Testis (tissue), 3 donors: ENCODE measurements around the gene NBPF26. TPM values are rescaled to one million over a fixed set of nuclear protein-coding genes. Genes with fewer than 3 reads are reported as not detected.
A peak's percentile ranks its signal among the peaks of the same experiment; 100 is the strongest.
"Not testable (repeated sequence)": the region's sequence is repeated elsewhere in the genome, so short reads cannot be mapped to it uniquely, and the experiment has no call there.

Experiments used
- DNase-seq: peaks from one replicate; pipeline ENCODE4 v3.0.0-alpha.2; 2019
- H3K27ac ChIP-seq, 2 donors: fragments of 200-600 bp; sonication (generic); one replicate each; pipeline ENCODE4 v1.5.1; 2019
- H3K27me3 ChIP-seq: fragments of 200-600 bp; sonication (generic); one replicate; pipeline ENCODE4 v1.5.1; 2019
- H3K36me3 ChIP-seq: fragments of 200-600 bp; sonication (generic); one replicate; pipeline ENCODE4 v1.5.1; 2017; ENCODE audit warnings: low read depth; ENCODE audit errors: missing control alignments
- H3K4me1 ChIP-seq: fragments of 200-600 bp; sonication (generic); one replicate; pipeline ENCODE4 v1.5.1; 2019
- H3K4me3 ChIP-seq, 2 donors: fragments of 200-600 bp; sonication (generic); one replicate each; pipeline ENCODE4 v1.5.1; 2017 to 2019
- H3K9me3 ChIP-seq: fragments of 200-600 bp; sonication (generic); one replicate; pipeline ENCODE4 v1.5.1; 2017
- CTCF ChIP-seq, 3 experiments: fragments of 450-650 bp in 2 of 3; fragments of 200-600 bp in 1 of 3; sonication (generic) in 1 of 3; IDR thresholded peaks; one replicate each; pipeline ENCODE4 v1.5.1; 2016 to 2019; ENCODE audit warnings: antibody characterized with exemption in 3 of 3, mild to moderate bottlenecking in 2 of 3, moderate library complexity in 1 of 3
- whole genome bisulfite sequencing, 2 donors: methylation state at CpG; one replicate each; pipeline ENCODE4 v1.1.5; 2018; 5-methylcytosine and 5-hydroxymethylcytosine counted together
- intact Hi-C: fragments of 100-400 bp; cut with DNase I; formaldehyde crosslinking; loops from one replicate; pipeline ENCODE4 v1.15.1; 2023; ENCODE audit warnings: low total_unique reads
- polyA plus RNA-seq: library from polyadenylated mRNA; stranded (reverse); fragments of 350-450 nt; fragmentation: Illumina TruSeq; extraction: RNeasy Lipid Tissue Mini Kit (QIAGEN cat#74804); gene quantifications from one replicate; pipeline ENCODE4 v1.2.3, GENCODE V29; 2014; ENCODE audit warnings: low read depth, low replicate concordance; ENCODE audit not compliant: insufficient read depth
- total RNA-seq, 2 donors: library from RNA; depleted of rRNA; stranded (reverse); fragments of >200 nt; gene quantifications; one replicate each; pipeline ENCODE4 v1.2.3, GENCODE V29; 2016

NBPF26 gene
- total and polyA plus RNA-seq, 3 donors from 2014 or later, result 19.5 to 41.2 (median 31.7) TPM

DNA sequence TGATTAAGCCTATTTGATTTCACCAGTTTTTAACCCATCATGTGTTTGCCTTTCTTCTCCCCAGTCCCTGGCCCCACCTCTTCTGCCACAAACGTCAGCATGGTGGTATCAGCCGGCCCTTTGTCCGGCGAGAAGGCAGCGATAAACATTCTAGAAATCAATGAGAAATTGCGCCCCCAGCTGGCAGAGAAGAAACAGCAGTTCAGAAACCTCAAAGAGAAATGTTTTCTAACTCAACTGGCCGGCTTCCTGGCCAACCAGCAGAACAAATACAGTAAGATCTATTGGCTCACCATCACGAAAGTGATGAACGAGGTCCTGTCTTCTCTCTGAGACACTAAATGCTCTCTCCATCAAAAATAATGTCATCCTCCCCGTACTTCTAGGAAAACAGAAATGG lies 88.1 kb downstream of the NBPF26 start:
- intact Hi-C loops, H3K36me3 ChIP-seq, H3K9me3 ChIP-seq, H3K27ac ChIP-seq, H3K4me3 ChIP-seq, H3K27me3 ChIP-seq, H3K4me1 ChIP-seq: not testable (repeated sequence)
- peak in 2 of 3 experiments; percentile 19 to 26 for TF ChIP-seq CTCF (IDR thresholded peaks at IDR 0.05)
- 19% methylated on average over 10 of the region's 10 CpGs; no CpG with 5 or more reads in 1 of the 2 donors for WGBS, 2 donors
- DNase-seq, result peak; percentile 22

DNA sequence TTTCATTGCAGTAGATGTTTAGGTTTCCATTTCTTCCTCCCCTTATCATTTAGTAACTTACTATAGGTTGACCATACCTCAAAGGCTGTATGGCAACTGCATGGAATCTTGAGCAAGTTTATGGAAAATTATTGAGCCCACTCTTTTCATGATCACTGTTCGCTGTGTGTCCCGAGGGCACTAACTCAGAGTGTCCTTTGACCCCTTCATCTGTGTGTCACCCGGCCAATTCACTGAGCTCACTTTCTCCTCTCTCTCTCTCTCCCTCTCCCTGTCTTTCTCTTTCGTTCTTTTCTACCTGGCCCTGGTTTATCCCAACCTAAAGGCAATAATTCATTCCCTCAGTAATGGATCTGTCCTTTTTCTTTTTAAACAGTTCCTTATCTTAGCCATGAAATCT lies 101.3 kb downstream of the NBPF26 start:
- H3K9me3 ChIP-seq, intact Hi-C loops, H3K4me1 ChIP-seq, H3K36me3 ChIP-seq, H3K27me3 ChIP-seq, H3K27ac ChIP-seq, H3K4me3 ChIP-seq, DNase-seq: not testable (repeated sequence)
- 88% methylated on average over 4 of the region's 4 CpGs; no CpG with 5 or more reads in 1 of the 2 donors for WGBS, 2 donors

GRCh38 chr1:120826623-120827022 lies 102.9 kb downstream of the NBPF26 start:
- H3K36me3 ChIP-seq, H3K9me3 ChIP-seq, intact Hi-C loops, H3K27me3 ChIP-seq, H3K4me3 ChIP-seq, H3K4me1 ChIP-seq, DNase-seq, H3K27ac ChIP-seq: not testable (repeated sequence)
- WGBS, 2 donors, result no CpG with 5 or more reads among the region's 4 CpGs

- H3K4me1 ChIP-seq, intact Hi-C loops, H3K27me3 ChIP-seq, H3K9me3 ChIP-seq, H3K27ac ChIP-seq, H3K36me3 ChIP-seq: not testable (repeated sequence)
- WGBS, 2 donors, result 5% methylated on average over 27 of the region's 49 CpGs; no CpG with 5 or more reads in 1 of the 2 donors
- peak; percentile 74 for DNase-seq
- H3K4me3 ChIP-seq, result peak overlapping the region in 1 of 2 donors; percentile 29
Observed at GRCh38 chr1:120844186-120844944, 120.6 kb downstream of the NBPF26 start.

- H3K36me3 ChIP-seq, H3K27me3 ChIP-seq, H3K4me1 ChIP-seq, intact Hi-C loops, H3K9me3 ChIP-seq, H3K27ac ChIP-seq, H3K4me3 ChIP-seq, DNase-seq: not testable (repeated sequence)
- WGBS, 2 donors, result no CpG with 5 or more reads among the region's 21 CpGs
Observed at GRCh38 chr1:120844945-120845330, 121.2 kb downstream of the NBPF26 start.

DNA sequence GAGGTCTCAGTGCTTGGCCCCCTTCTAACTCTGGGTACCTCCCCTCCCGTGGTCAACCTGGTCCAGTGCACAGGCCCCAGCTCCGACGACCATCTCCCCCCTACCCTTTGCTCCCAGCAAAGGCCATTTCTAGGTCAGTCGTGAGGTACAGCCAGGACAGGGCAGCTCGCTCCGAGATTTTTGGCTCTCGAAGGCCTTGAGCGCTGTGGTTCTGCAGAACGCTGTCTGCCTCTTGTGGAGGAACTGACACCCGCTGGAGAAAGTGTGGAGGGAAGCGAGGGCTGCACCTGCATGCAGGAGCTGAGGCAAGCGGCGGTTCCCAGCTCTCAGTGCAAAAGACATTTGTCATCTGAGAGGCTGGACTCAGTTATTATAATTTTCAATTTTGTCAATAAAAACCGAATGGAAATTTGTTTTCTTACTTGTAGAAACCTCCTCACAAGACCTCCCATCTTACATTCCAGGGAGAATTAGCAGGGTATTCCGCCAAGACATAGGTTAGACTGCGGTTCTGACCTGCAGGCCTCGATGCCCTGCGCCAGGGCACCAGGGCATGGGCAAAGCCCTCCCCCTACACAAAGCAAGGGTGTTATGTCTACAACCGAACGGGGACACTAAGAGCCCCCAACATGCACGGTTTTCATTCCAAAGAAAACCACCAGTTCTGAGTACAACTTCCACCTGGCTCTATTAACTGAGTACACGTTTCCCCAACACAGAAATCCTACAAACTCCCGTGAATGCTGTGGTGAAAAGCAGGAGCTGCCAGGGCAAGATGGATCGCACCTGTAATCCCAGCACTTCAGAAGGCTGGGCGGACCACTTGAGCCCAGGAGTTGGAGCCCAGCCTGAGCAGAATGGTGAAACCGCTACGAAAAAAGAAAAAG lies 125.9 kb downstream of the NBPF26 start:
- H3K27ac ChIP-seq, H3K4me1 ChIP-seq, H3K9me3 ChIP-seq, intact Hi-C loops, H3K4me3 ChIP-seq, H3K27me3 ChIP-seq, H3K36me3 ChIP-seq: not testable (repeated sequence)
- WGBS, 2 donors, result 5% methylated on average over 4 of the region's 27 CpGs; no CpG with 5 or more reads in 1 of the 2 donors
- peak; percentile 13 for DNase-seq

GRCh38 chr1:120850287-120850536 lies 126.5 kb downstream of the NBPF26 start:
- H3K4me1 ChIP-seq, H3K36me3 ChIP-seq, intact Hi-C loops, H3K9me3 ChIP-seq, H3K27me3 ChIP-seq: not testable (repeated sequence)
- peak overlapping the region in 1 of 2 donors; percentile 38 for H3K4me3 ChIP-seq
- 4% methylated on average over 7 of the region's 8 CpGs; no CpG with 5 or more reads in 1 of the 2 donors for whole genome bisulfite sequencing, 2 donors
- peak; percentile 15 for DNase-seq
- peak overlapping the region in 1 of 2 donors; percentile 50 for H3K27ac ChIP-seq

- peak; percentile 75 for DNase-seq
Observed at GRCh38 chr1:120850537-120851421, 127.0 kb downstream of the NBPF26 start.

DNA sequence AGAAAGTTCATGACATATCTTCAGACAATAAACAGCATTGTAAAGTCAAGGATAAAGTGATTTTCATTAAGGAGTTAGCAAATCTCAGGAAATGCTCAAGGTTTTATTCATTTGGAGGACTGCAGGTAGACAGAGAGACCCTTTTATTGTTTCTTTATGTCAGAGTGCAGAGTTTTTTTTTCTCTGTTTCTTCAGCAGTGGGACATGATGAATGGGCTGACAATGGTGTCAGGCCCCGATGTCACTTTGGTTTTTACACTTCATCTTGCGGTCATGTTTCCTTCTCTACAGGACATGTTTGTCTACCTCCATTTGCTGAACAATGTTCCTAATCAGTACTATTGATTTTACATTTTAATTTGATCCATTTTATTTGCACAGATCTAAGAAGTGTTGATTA lies 134.4 kb downstream of the NBPF26 start:
- intact Hi-C loops, H3K27ac ChIP-seq, H3K9me3 ChIP-seq, H3K36me3 ChIP-seq, DNase-seq, H3K27me3 ChIP-seq, H3K4me1 ChIP-seq, H3K4me3 ChIP-seq: not testable (repeated sequence)
- 80% methylated on average over 2 of the region's 2 CpGs; no CpG with 5 or more reads in 1 of the 2 donors for WGBS, 2 donors

More at GRCh38 chr1:120850537-120851421, 127.0 kb downstream of the NBPF26 start:
- Histone ChIP-seq H3K4me3 (peak overlapping the region in 1 of 2 donors; percentile 38), H3K27ac (peak overlapping the region in 1 of 2 donors; percentile 50)
- H3K27me3 ChIP-seq, intact Hi-C loops, H3K4me1 ChIP-seq, H3K36me3 ChIP-seq, H3K9me3 ChIP-seq: not testable (repeated sequence)
- WGBS, 2 donors, result 6% methylated on average over 40 of the region's 50 CpGs; no CpG with 5 or more reads in 1 of the 2 donors

- H3K27me3 ChIP-seq, H3K4me3 ChIP-seq, DNase-seq, H3K36me3 ChIP-seq, H3K27ac ChIP-seq, intact Hi-C loops, H3K4me1 ChIP-seq, H3K9me3 ChIP-seq: not testable (repeated sequence)
- 79% methylated on average over 3 of the region's 8 CpGs; no CpG with 5 or more reads in 1 of the 2 donors for WGBS, 2 donors
Observed at GRCh38 chr1:120859615-120860234, 136.0 kb downstream of the NBPF26 start.
